GM23248 (cell line): ENCODE results near the gene ZNHIT6. TPM values are rescaled to one million over a fixed set of nuclear protein-coding genes. Genes with fewer than 3 reads are reported as not detected.

Experiments
- DNase-seq: peaks from one replicate; pipeline ENCODE4 v3.0.0-alpha.2; 2015
- H2AFZ ChIP-seq: fragments of 200-600 bp; sonication (generic); 2 replicates; pipeline ENCODE4 v1.6.1; 2016; ENCODE audit warnings: antibody characterized with exemption
- H3F3A ChIP-seq: fragments of 200-600 bp; sonication (generic); 2 replicates; pipeline ENCODE4 v1.6.1; 2016; ENCODE audit warnings: mild to moderate bottlenecking, antibody characterized with exemption, mixed run types; ENCODE audit not compliant: insufficient read depth
- H3K27ac ChIP-seq: fragments of 200-600 bp; sonication (generic); 2 replicates; pipeline ENCODE4 v1.5.1; 2016; ENCODE audit warnings: mild to moderate bottlenecking
- H3K27me3 ChIP-seq: fragments of 200-600 bp; sonication (generic); replicated peaks from 2 replicates; pipeline ENCODE4 v1.6.1; 2016; ENCODE audit warnings: mild to moderate bottlenecking; ENCODE audit not compliant: insufficient read depth
- H3K36me3 ChIP-seq: fragments of 200-600 bp; sonication (generic); 2 replicates; pipeline ENCODE4 v1.6.1; 2016; ENCODE audit warnings: low read depth, mild to moderate bottlenecking
- H3K4me1 ChIP-seq: fragments of 200-600 bp; sonication (generic); 2 replicates; pipeline ENCODE4 v1.6.1; 2016; ENCODE audit warnings: mild to moderate bottlenecking; ENCODE audit not compliant: insufficient read depth
- H3K4me2 ChIP-seq: fragments of 200-600 bp; sonication (generic); one replicate; pipeline ENCODE4 v1.6.1; 2016; ENCODE audit warnings: mild to moderate bottlenecking; ENCODE audit not compliant: unreplicated experiment
- H3K4me3 ChIP-seq: fragments of 200-600 bp; sonication (generic); 2 replicates; pipeline ENCODE4 v1.5.1; 2016; ENCODE audit warnings: mild to moderate bottlenecking
- H3K79me2 ChIP-seq: fragments of 200-600 bp; sonication (generic); 2 replicates; pipeline ENCODE4 v1.6.1; 2016; ENCODE audit warnings: mild to moderate bottlenecking; ENCODE audit not compliant: insufficient read depth
- H3K9ac ChIP-seq: fragments of 200-600 bp; sonication (generic); 2 replicates; pipeline ENCODE4 v1.6.1; 2016; ENCODE audit warnings: mild to moderate bottlenecking
- H3K9me2 ChIP-seq: fragments of 200-600 bp; sonication (generic); 2 replicates; pipeline ENCODE4 v1.6.1; 2016; ENCODE audit warnings: mixed run types, mild to moderate bottlenecking, moderate library complexity; ENCODE audit not compliant: insufficient read depth
- H3K9me3 ChIP-seq: fragments of 200-600 bp; sonication (generic); one replicate; pipeline ENCODE4 v1.6.1; 2017; ENCODE audit warnings: low read depth
- H4K20me1 ChIP-seq: fragments of 200-600 bp; sonication (generic); 2 replicates; pipeline ENCODE4 v1.6.0; 2016; ENCODE audit not compliant: insufficient read depth
- EZH2 ChIP-seq: fragments of 200-600 bp; sonication (generic); IDR thresholded peaks from 2 replicates; pipeline ENCODE4 v1.6.1; 2018; ENCODE audit warnings: antibody characterized with exemption, mild to moderate bottlenecking; ENCODE audit not compliant: insufficient read depth, poor library complexity, severe bottlenecking
- EZH2phosphoT487 ChIP-seq: fragments of 200-600 bp; sonication (generic); IDR thresholded peaks from 2 replicates; pipeline ENCODE4 v1.6.1; 2018; ENCODE audit warnings: antibody characterized with exemption, moderate library complexity, mild to moderate bottlenecking, low read depth; ENCODE audit not compliant: insufficient read depth
- WGBS, 2 experiments: methylation state at CpG; one replicate each; pipeline ENCODE4 v1.1.6; 2015 to 2017; ENCODE audit warnings: low lambda C conversion rate in 2 of 2, low coverage in 1 of 2; ENCODE audit errors: missing lambda C conversion rate in 2 of 2; 5-methylcytosine and 5-hydroxymethylcytosine counted together
- in situ Hi-C: fragments of 300-500 bp; cut with MboI; formaldehyde crosslinking; loops from 2 replicates; pipeline ENCODE4 v1.15.0; 2020
- polyA plus RNA-seq: library from polyadenylated mRNA; unstranded; fragments of >200 nt; fragmentation: Nextera tagmentation; extraction: Ambion mirVana; gene quantifications from 2 replicates; pipeline ENCODE4 v1.2.1, GENCODE V29; 2016
- total RNA-seq: library from RNA; depleted of rRNA; stranded (reverse); fragments of >200 nt; shearing (Covaris generic); gene quantifications from 2 replicates; pipeline ENCODE4 v1.2.3, GENCODE V29; 2014

Gene ZNHIT6
- total and polyA plus RNA-seq, 2 experiments from 2014 or later, result 16.6 to 31.6 TPM

DNA sequence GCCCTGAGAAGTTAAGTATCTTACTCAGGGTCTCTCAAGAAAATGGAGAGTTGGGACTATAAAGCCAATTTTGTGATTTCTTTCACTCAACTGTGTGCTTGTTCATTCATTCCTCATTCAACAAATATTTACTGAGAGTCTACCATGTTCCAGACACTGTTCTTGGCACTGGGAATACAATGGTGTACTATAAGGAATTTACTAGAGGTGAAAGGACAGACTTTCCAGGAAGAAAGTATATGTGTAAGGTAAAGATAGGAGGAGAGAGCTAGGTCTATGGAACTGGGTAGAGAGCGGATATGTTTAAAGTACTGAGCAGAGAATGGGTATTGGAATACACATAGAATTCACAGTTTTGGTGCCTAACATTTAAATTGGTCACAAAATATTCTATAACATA is 42.3 kb downstream of the ZNHIT6 start:
- WGBS, 2 experiments, result 100% methylated on average over 1 of the region's 1 CpG
- H3K27ac ChIP-seq, result no peak overlapping the region
- H3K4me1 ChIP-seq, result 0 out of 2 replicates have a peak, but pooled peaks cover 1% of the 10 kb centered on the region
- no peak overlapping the region for H3K9ac ChIP-seq
- no peaks in the 10 kb centered on the region for H4K20me1 ChIP-seq
- H3K4me3 ChIP-seq, result no peak overlapping the region
- H3K9me2 ChIP-seq, result no peaks in the 10 kb centered on the region
- no peaks in the 10 kb centered on the region for H3K79me2 ChIP-seq
- H2AFZ ChIP-seq, result no peak overlapping the region
- H3K36me3 ChIP-seq, result peaks cover 28% of the 10 kb centered on the region
- no peak overlapping the region for H3K4me2 ChIP-seq
- TF ChIP-seq EZH2phosphoT487 (no peak), EZH2 (no peak)
- no peaks in the 10 kb centered on the region; the same call in 1 of the 2 replicates for H3F3A ChIP-seq
- in situ Hi-C loops, result no loop called here
- H3K9me3 ChIP-seq, result no peaks in the 10 kb centered on the region
- DNase-seq, result no peak
- H3K27me3 ChIP-seq, result no peaks in the 10 kb centered on the region

DNA sequence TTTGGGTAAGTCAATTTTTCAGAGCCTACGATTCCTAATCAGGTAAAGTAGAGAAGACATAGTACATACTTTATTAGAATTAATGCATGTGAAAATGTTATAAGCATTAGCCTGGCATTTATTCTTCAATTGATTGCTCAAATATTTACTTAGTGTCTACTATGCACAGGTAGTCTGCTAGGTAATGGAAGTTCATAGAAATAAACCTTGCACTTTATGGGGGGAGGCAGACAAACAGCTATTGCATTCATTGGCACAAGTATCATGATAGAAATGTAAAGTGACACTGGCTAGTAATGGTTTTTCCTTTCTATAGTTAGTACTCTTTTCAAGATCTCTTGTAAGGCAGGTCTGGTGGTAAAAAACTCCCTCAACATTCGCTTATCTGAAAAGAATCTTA is 44.9 kb downstream of the ZNHIT6 start:
- Histone ChIP-seq H3K36me3 (peaks cover 21% of the 10 kb centered on the region), H3K4me1 (peaks cover 17% of the 10 kb centered on the region), H3K27ac (no peak overlapping the region), H3F3A (no peaks in the 10 kb centered on the region), H3K4me3 (no peak overlapping the region), H3K9me2 (no peaks in the 10 kb centered on the region), H3K9me3 (no peaks in the 10 kb centered on the region), H3K4me2 (no peak overlapping the region), H4K20me1 (no peaks in the 10 kb centered on the region), H3K27me3 (no peaks in the 10 kb centered on the region), H3K79me2 (no peaks in the 10 kb centered on the region), H2AFZ (no peak overlapping the region), H3K9ac (no peak overlapping the region)
- in situ Hi-C loops, result no loop called here
- TF ChIP-seq EZH2 (no peak), EZH2phosphoT487 (no peak)
- WGBS, 2 experiments, result 94 to 100% methylated on average over 2 of the region's 2 CpGs
- no peak for DNase-seq

DNA sequence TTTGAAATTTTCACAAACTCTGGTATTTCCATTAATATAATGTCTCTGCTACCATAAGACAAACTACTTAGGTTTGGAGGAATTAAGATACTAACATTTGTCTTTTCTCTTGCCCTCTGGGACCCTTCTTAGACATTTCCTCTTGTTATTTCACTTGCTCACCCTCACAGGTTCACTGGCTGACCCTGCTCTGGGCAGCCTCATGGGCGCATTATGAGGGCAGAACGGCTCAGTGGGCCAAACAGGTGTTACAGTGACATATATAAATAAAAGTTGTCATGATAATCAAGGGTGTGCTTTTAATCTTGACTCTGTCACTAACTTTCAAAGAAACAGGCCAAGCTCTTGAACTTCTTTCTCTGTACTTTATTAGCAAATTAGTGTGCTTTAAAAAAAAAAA is 46.5 kb downstream of the ZNHIT6 start:
- H3K27ac ChIP-seq, result no peak overlapping the region
- H3K9me3 ChIP-seq, result no peaks in the 10 kb centered on the region
- H3F3A ChIP-seq, result peaks cover 9% of the 10 kb centered on the region; the same call in 1 of the 2 replicates
- no peak overlapping the region for H3K9ac ChIP-seq
- H2AFZ ChIP-seq, result no peak overlapping the region
- H3K4me2 ChIP-seq, result no peak overlapping the region
- DNase-seq, result no peak
- no peaks in the 10 kb centered on the region for H3K27me3 ChIP-seq
- H3K4me3 ChIP-seq, result no peak overlapping the region
- TF ChIP-seq EZH2 (no peak), EZH2phosphoT487 (no peak)
- peaks cover 25% of the 10 kb centered on the region for H3K4me1 ChIP-seq
- H3K79me2 ChIP-seq, result no peaks in the 10 kb centered on the region; the same call in 1 of the 2 replicates
- no peaks in the 10 kb centered on the region for H3K9me2 ChIP-seq
- 10% methylated on average over 2 of the region's 2 CpGs for WGBS, 2 experiments
- H3K36me3 ChIP-seq, result peaks cover 15% of the 10 kb centered on the region; the same call in 1 of the 2 replicates
- in situ Hi-C loops, result no loop called here
- no peaks in the 10 kb centered on the region for H4K20me1 ChIP-seq

GRCh38 chr1:85660541-85660940 is 47.7 kb downstream of the ZNHIT6 start:
- no peaks in the 10 kb centered on the region for H3K27me3 ChIP-seq
- H3K36me3 ChIP-seq, result peaks cover 9% of the 10 kb centered on the region; the same call in 1 of the 2 replicates
- no peaks in the 10 kb centered on the region for H3K9me2 ChIP-seq
- H3K4me3 ChIP-seq, result no peak overlapping the region
- in situ Hi-C loops, result no loop called here
- DNase-seq, result no peak
- peak overlapping the region; percentile 1; the same call in 1 of the 2 replicates for H3K9ac ChIP-seq
- H3K79me2 ChIP-seq, result no peaks in the 10 kb centered on the region; the same call in 1 of the 2 replicates
- TF ChIP-seq EZH2phosphoT487 (no peak), EZH2 (no peak)
- no peaks in the 10 kb centered on the region for H3K9me3 ChIP-seq
- H3K4me1 ChIP-seq, result peaks cover 26% of the 10 kb centered on the region
- H4K20me1 ChIP-seq, result no peaks in the 10 kb centered on the region
- H3K27ac ChIP-seq, result no peak overlapping the region
- H3F3A ChIP-seq, result peaks cover 16% of the 10 kb centered on the region; the same call in 1 of the 2 replicates
- H2AFZ ChIP-seq, result no peak overlapping the region
- H3K4me2 ChIP-seq, result peak overlapping the region; percentile 28

DNA sequence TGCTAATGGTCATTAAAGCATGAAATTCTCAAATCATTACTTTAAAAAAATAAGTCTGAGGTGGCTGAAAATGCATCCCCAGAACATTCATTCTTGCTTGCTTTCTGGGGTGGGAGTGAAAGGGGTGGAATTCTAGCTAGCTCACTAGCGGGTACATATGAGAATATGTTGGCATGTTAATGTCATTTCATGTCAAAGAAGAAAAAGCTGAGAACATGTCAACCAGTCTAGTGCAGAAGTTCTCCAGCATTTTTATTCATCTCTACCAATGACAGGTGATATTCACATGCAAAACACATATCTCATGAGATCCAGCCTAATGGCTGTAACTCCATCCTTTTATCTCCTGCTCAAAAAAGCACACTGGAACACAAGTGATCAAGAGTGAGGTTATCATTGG is 49.1 kb downstream of the ZNHIT6 start:
- DNase-seq, result no peak
- H2AFZ ChIP-seq, result no peak overlapping the region
- no peaks in the 10 kb centered on the region; the same call in 1 of the 2 replicates for H3K79me2 ChIP-seq
- peaks cover 5% of the 10 kb centered on the region; the same call in 1 of the 2 replicates for H3K36me3 ChIP-seq
- TF ChIP-seq EZH2phosphoT487 (no peak), EZH2 (no peak)
- in situ Hi-C loops, result no loop called here
- no peaks in the 10 kb centered on the region for H3K27me3 ChIP-seq
- H3K9ac ChIP-seq, result no peak overlapping the region
- H3K9me2 ChIP-seq, result no peaks in the 10 kb centered on the region
- H3K4me2 ChIP-seq, result no peak overlapping the region
- no peak overlapping the region for H3K4me3 ChIP-seq
- no peak overlapping the region for H3K27ac ChIP-seq
- peaks cover 38% of the 10 kb centered on the region for H3K4me1 ChIP-seq
- 100% methylated on average over 1 of the region's 1 CpG for WGBS, 2 experiments
- H3K9me3 ChIP-seq, result no peaks in the 10 kb centered on the region
- no peaks in the 10 kb centered on the region for H4K20me1 ChIP-seq
- H3F3A ChIP-seq, result peaks cover 23% of the 10 kb centered on the region
